ENCODE results near the gene DCLRE1B. TPM values are rescaled to one million over a fixed set of nuclear protein-coding genes. Genes with fewer than 3 reads are reported as not detected.

Gene DCLRE1B
- polyA plus RNA-seq, 1 experiment: 2.7 TPM

DNA sequence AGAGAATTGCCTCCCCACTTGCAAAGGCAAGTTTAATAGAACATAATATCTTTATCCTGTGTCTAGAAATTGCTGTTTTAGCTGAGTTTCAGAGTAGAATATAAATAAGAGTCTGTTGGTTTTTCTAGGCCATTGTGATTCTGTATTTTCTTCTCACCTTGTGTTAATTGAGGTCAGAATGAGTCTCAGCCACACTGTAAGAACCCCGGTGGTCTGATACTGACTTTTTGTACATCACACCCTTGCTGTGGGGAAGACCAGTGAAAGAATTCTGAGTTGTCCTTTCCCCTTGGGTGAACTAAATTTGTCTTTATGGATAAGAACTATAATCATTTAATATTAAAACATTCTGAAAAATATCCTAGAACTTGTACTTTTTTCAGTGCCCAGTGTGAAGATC is 30.8 kb downstream of the DCLRE1B start:
- no peaks in the 10 kb centered on the region for H3K27me3 ChIP-seq (ENCODE audit: control insufficient read depth, insufficient read depth, low read length)
- H3K4me3 ChIP-seq (ENCODE audit: low read depth, low read length): no peak overlapping the region
- ChIA-PET POLR2A (no interaction called here), CTCF (interaction anchor here (1.1 kb wide), 1 partner anchor 18 kb away, joined by 3 read pairs; no protein-coding TSS in a partner anchor)
- no peaks in the 10 kb centered on the region for H3K9me3 ChIP-seq (ENCODE audit: control insufficient read depth, insufficient read depth, low read length)
- H3K27ac ChIP-seq (ENCODE audit: low read depth, low read length): no peak overlapping the region
- DNase-seq (ENCODE audit: low read depth, low spot score): no peak
- no peak for TF ChIP-seq CTCF (IDR thresholded peaks at IDR 0.05; ENCODE audit: low read depth, low read length)

GRCh38 chr1:113937146-113937545 is 32.0 kb downstream of the DCLRE1B start:
- ChIA-PET CTCF (interaction anchor here (0.6 kb wide), 1 partner anchor 40 kb away, joined by 3 read pairs; no protein-coding TSS in a partner anchor), POLR2A (interaction anchor here (0.7 kb wide), 1 partner anchor 1705 kb away, joined by 3 read pairs; no protein-coding TSS in a partner anchor)
- no peak overlapping the region for H3K27ac ChIP-seq (ENCODE audit: low read depth, low read length)
- TF ChIP-seq CTCF (IDR thresholded peaks at IDR 0.05; ENCODE audit: low read depth, low read length): no peak
- DNase-seq (ENCODE audit: low read depth, low spot score): no peak
- H3K4me3 ChIP-seq (ENCODE audit: low read depth, low read length): no peak overlapping the region
- no peaks in the 10 kb centered on the region for H3K9me3 ChIP-seq (ENCODE audit: control insufficient read depth, insufficient read depth, low read length)
- no peaks in the 10 kb centered on the region for H3K27me3 ChIP-seq (ENCODE audit: control insufficient read depth, insufficient read depth, low read length)

- POLR2A ChIA-PET: no interaction called here
- Histone ChIP-seq H3K27me3 (ENCODE audit: control insufficient read depth, insufficient read depth, low read length) (no peaks in the 10 kb centered on the region), H3K4me3 (ENCODE audit: low read depth, low read length) (no peak overlapping the region), H3K9me3 (ENCODE audit: control insufficient read depth, insufficient read depth, low read length) (no peaks in the 10 kb centered on the region), H3K27ac (ENCODE audit: low read depth, low read length) (no peak overlapping the region)
- CTCF ChIA-PET: interaction anchor here (2.5 kb wide), 1 partner anchor 11 kb away, joined by 6 read pairs; no protein-coding TSS in a partner anchor
- TF ChIP-seq CTCF (IDR thresholded peaks at IDR 0.05; ENCODE audit: low read depth, low read length): no peak
- no peak for DNase-seq (ENCODE audit: low read depth, low spot score)
Observed at GRCh38 chr1:113938192-113938591, 33.1 kb downstream of the DCLRE1B start.

DNA sequence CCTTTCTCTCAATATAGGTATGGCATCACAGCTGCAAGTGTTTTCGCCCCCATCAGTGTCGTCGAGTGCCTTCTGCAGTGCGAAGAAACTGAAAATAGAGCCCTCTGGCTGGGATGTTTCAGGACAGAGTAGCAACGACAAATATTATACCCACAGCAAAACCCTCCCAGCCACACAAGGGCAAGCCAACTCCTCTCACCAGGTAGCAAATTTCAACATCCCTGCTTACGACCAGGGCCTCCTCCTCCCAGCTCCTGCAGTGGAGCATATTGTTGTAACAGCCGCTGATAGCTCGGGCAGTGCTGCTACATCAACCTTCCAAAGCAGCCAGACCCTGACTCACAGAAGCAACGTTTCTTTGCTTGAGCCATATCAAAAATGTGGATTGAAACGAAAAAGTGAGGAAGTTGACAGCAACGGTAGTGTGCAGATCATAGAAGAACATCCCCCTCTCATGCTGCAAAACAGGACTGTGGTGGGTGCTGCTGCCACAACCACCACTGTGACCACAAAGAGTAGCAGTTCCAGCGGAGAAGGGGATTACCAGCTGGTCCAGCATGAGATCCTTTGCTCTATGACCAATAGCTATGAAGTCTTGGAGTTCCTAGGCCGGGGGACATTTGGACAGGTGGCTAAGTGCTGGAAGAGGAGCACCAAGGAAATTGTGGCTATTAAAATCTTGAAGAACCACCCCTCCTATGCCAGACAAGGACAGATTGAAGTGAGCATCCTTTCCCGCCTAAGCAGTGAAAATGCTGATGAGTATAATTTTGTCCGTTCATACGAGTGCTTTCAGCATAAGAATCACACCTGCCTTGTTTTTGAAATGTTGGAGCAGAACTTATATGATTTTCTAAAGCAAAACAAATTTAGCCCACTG is 35.5 kb downstream of the DCLRE1B start:
- no peaks in the 10 kb centered on the region for H3K27me3 ChIP-seq (ENCODE audit: control insufficient read depth, insufficient read depth, low read length)
- DNase-seq (ENCODE audit: low read depth, low spot score): no peak
- H3K27ac ChIP-seq (ENCODE audit: low read depth, low read length): no peak overlapping the region
- POLR2A ChIA-PET: no interaction called here
- no peak for TF ChIP-seq CTCF (IDR thresholded peaks at IDR 0.05; ENCODE audit: low read depth, low read length)
- H3K4me3 ChIP-seq (ENCODE audit: low read depth, low read length): no peak overlapping the region
- CTCF ChIA-PET: interaction anchor here (2.1 kb wide), 1 partner anchor 37 kb away, joined by 4 read pairs; no protein-coding TSS in a partner anchor
- H3K9me3 ChIP-seq (ENCODE audit: control insufficient read depth, insufficient read depth, low read length): no peaks in the 10 kb centered on the region

DNA sequence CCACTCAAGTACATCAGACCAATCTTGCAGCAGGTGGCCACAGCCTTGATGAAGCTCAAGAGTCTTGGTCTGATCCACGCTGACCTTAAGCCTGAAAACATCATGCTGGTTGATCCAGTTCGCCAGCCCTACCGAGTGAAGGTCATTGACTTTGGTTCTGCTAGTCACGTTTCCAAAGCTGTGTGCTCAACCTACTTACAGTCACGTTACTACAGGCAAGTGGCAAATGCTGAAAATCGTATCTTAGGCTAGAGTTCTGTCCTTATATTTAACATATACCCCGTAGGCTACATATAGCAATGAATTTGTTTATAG is 36.1 kb downstream of the DCLRE1B start:
- Histone ChIP-seq H3K9me3 (ENCODE audit: control insufficient read depth, insufficient read depth, low read length) (no peaks in the 10 kb centered on the region), H3K27ac (ENCODE audit: low read depth, low read length) (no peak overlapping the region), H3K4me3 (ENCODE audit: low read depth, low read length) (no peak overlapping the region), H3K27me3 (ENCODE audit: control insufficient read depth, insufficient read depth, low read length) (no peaks in the 10 kb centered on the region)
- no peak for DNase-seq (ENCODE audit: low read depth, low spot score)
- CTCF ChIA-PET: interaction anchor here (2.1 kb wide), 1 partner anchor 36 kb away, joined by 4 read pairs; no protein-coding TSS in a partner anchor
- TF ChIP-seq CTCF (IDR thresholded peaks at IDR 0.05; ENCODE audit: low read depth, low read length): no peak
- POLR2A ChIA-PET: no interaction called here
